ENCODE results near the gene SLC12A9.

SLC12A9 gene

GRCh38 chr7:100860702-100861615 lies 8.4 kb downstream of the SLC12A9 start:
- DNase-seq (ENCODE audit: low read depth in 2 of 2): no peak

- no peak for DNase-seq (ENCODE audit: low read depth in 2 of 2)
Observed at GRCh38 chr7:100861616-100861985, 9.1 kb downstream of the SLC12A9 start.

GRCh38 chr7:100863406-100863950 lies 11.0 kb downstream of the SLC12A9 start:
- no peak for DNase-seq (ENCODE audit: low read depth in 2 of 2)

- DNase-seq (ENCODE audit: low read depth in 2 of 2): no peak
Observed at GRCh38 chr7:100864263-100864845, 11.8 kb downstream of the SLC12A9 start.

GRCh38 chr7:100865372-100865911 lies 12.9 kb downstream of the SLC12A9 start:
- no peak for DNase-seq (ENCODE audit: low read depth in 2 of 2)

GRCh38 chr7:100865938-100866728 lies 13.6 kb downstream of the SLC12A9 start:
- peak in 1 of 2 donors; percentile 30 for DNase-seq (ENCODE audit: low read depth in 2 of 2)

- no peak for DNase-seq (ENCODE audit: low read depth in 2 of 2)
Observed at GRCh38 chr7:100866729-100867039, 14.2 kb downstream of the SLC12A9 start.

- DNase-seq (ENCODE audit: low read depth in 2 of 2): peak; percentile 55 to 58
Observed at GRCh38 chr7:100867040-100867775, 14.7 kb downstream of the SLC12A9 start, which contains the start of gene TRIP6. TSS of gene TRIP6 (plus strand) at chr7:100867387. CDS start at chr7:100867498, 111 bp downstream.

- DNase-seq (ENCODE audit: low read depth in 2 of 2): no peak
Observed at GRCh38 chr7:100867776-100868485, 15.4 kb downstream of the SLC12A9 start.

GRCh38 chr7:100873599-100874299 lies 21.2 kb downstream of the SLC12A9 start:
- no peak for DNase-seq (ENCODE audit: low read depth in 2 of 2)

GRCh38 chr7:100874300-100874576 lies 21.7 kb downstream of the SLC12A9 start:
- DNase-seq (ENCODE audit: low read depth in 2 of 2): no peak

GRCh38 chr7:100874577-100875355 lies 22.3 kb downstream of the SLC12A9 start, which contains the start of gene SRRT:
TSS of gene SRRT (plus strand) at chr7:100875103. CDS start at chr7:100875591, 488 bp downstream.
- DNase-seq (ENCODE audit: low read depth in 2 of 2): peak; percentile 96 to 97

- no peak for DNase-seq (ENCODE audit: low read depth in 2 of 2)
Observed at GRCh38 chr7:100875356-100875751, 22.8 kb downstream of the SLC12A9 start.

- DNase-seq (ENCODE audit: low read depth in 2 of 2): no peak
Observed at GRCh38 chr7:100878013-100878412, 25.5 kb downstream of the SLC12A9 start.

- no peak for DNase-seq (ENCODE audit: low read depth in 2 of 2)
Observed at GRCh38 chr7:100878685-100879084, 26.2 kb downstream of the SLC12A9 start.

- no peak for DNase-seq (ENCODE audit: low read depth in 2 of 2)
Observed at GRCh38 chr7:100879685-100880261, 27.3 kb downstream of the SLC12A9 start.

GRCh38 chr7:100880645-100881044 lies 28.1 kb downstream of the SLC12A9 start:
- DNase-seq (ENCODE audit: low read depth in 2 of 2): no peak

GRCh38 chr7:100881136-100881535 lies 28.6 kb downstream of the SLC12A9 start:
- no peak for DNase-seq (ENCODE audit: low read depth in 2 of 2)

- no peak for DNase-seq (ENCODE audit: low read depth in 2 of 2)
Observed at GRCh38 chr7:100882201-100882600, 29.7 kb downstream of the SLC12A9 start.
